Measurements from ENCODE around the gene KIF5A.

GRCh38 chr12:57590479-57590863, 40.6 kb downstream of the KIF5A start:
- TF ChIP-seq CTCF (IDR thresholded peaks at IDR 0.05) (no peak), EZH2 (IDR thresholded peaks at IDR 0.05; ENCODE audit: borderline replicate concordance, insufficient read depth, low read depth, low read length, poor library complexity, severe bottlenecking) (no peak)
